ENCODE data around the gene SLC4A7. TPM values are rescaled to one million over a fixed set of nuclear protein-coding genes. Genes with fewer than 3 reads are reported as not detected.
"Not testable (repeated sequence)": the region's sequence is repeated elsewhere in the genome, so short reads cannot be mapped to it uniquely, and the experiment has no call there.

Gene SLC4A7
- 10 to 100 TPM; 43.2 to 46.6 TPM for total RNA-seq
- 17.7 TPM for polyA plus RNA-seq (ENCODE audit: insufficient read depth, low read depth, low replicate concordance)
- long read RNA-seq, donor 1, result 0 reads
- long read RNA-seq, donor 2, result 0 reads

DNA sequence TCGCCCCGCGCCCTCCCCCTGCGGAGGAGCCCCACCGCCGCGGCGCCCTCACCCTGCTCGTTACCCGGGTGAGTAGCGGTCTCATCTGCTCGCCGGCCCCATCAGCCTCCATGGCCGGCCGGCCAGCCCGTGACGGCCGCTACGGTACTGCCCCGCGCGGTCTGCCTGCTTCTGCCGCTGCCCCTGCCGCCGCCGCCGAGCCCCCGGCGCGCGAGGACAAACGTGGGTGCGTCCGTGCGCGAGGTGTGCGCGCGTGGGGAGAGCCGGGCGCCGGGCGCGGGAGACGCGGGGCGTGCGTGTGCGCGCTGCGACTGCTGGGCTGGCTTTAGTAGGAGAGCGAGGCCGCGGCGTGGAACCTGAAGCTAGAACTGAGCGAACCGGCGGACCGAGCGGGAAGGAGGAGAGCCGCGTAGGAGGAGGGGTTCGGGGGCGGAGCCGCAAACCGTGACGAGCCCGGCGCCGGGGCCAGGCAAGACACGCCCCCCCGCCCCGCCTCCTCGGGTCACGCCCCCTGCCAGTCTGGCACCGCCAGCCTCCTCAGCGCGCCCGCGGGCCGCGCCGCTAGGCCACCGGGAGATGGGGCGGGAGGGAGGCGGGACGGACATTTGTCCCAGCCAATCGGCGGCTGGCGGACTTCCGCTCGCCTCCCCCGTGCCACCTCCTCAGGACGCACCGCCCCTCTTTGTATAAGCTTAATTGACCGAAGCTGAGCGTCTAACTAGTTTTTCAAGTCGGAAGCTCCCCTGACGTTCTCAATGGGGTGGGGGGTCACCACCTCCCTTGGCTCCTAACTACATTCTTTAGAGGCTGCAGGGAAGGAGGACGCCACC, at the start of gene SLC4A7:
TSS of gene SLC4A7 (minus strand) at position 370 of the 830 bp plus-strand sequence. CDS start at position 112, 258 bp downstream.
- H3K36me3 ChIP-seq (ENCODE audit: low read depth, missing control alignments), result no peaks in the 10 kb centered on the region
- peak within 1 kb of the TSS; percentile 79 to 95 for H3K27ac ChIP-seq
- intact Hi-C loops (cut with DNase I; ENCODE audit: low total_unique reads), result no loop called here
- peaks cover 5% of the 10 kb centered on the region for H3K4me1 ChIP-seq
- H3K4me3 ChIP-seq, result peak within 1 kb of the TSS; percentile 78 to 86
- H3K27me3 ChIP-seq, result no peaks in the 10 kb centered on the region
- no peaks in the 10 kb centered on the region for H3K9me3 ChIP-seq
- peak; percentile 98 for DNase-seq
- TF ChIP-seq, protein P1, sequence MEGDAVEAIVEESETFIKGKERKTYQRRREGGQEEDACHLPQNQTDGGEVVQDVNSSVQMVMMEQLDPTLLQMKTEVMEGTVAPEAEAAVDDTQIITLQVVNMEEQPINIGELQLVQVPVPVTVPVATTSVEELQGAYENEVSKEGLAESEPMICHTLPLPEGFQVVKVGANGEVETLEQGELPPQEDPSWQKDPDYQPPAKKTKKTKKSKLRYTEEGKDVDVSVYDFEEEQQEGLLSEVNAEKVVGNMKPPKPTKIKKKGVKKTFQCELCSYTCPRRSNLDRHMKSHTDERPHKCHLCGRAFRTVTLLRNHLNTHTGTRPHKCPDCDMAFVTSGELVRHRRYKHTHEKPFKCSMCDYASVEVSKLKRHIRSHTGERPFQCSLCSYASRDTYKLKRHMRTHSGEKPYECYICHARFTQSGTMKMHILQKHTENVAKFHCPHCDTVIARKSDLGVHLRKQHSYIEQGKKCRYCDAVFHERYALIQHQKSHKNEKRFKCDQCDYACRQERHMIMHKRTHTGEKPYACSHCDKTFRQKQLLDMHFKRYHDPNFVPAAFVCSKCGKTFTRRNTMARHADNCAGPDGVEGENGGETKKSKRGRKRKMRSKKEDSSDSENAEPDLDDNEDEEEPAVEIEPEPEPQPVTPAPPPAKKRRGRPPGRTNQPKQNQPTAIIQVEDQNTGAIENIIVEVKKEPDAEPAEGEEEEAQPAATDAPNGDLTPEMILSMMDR (IDR thresholded peaks at IDR 0.05), result no peak
- peak; percentile 87 for TF ChIP-seq POLR2A (IDR thresholded peaks at IDR 0.05)
- WGBS, 2 donors, result 0% methylated on average over 1 to 100 of the region's 100 CpGs

DNA sequence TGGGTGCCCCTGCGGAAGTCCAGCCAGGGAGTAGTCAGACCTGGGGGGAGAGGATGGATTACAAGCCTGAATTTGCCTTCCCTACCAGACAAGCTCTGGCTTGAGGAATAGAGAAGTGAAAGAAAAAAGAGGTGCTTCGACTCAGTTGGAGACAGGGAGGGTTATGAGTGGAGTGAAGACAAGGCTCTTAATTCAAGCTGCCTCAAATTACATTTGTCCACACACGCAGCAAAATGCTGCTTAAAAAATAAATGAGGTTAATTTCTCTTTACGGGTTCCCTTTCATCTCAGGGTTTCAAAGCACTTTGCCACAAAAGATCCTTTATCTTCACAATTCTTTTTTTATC, 49.0 kb upstream of the SLC4A7 start:
- peaks cover 7% of the 10 kb centered on the region for H3K4me1 ChIP-seq
- no peaks in the 10 kb centered on the region for H3K9me3 ChIP-seq
- no peak for TF ChIP-seq POLR2A (IDR thresholded peaks at IDR 0.05)
- TF ChIP-seq, protein P1 (IDR thresholded peaks at IDR 0.05), result no peak
- H3K36me3 ChIP-seq (ENCODE audit: low read depth, missing control alignments), result no peaks in the 10 kb centered on the region
- WGBS, 2 donors, result 70 to 80% methylated on average over 4 of the region's 4 CpGs
- no peak overlapping the region for H3K27ac ChIP-seq
- no peaks in the 10 kb centered on the region for H3K27me3 ChIP-seq
- intact Hi-C loops (cut with DNase I; ENCODE audit: low total_unique reads), result no loop called here
- no peak for DNase-seq
- H3K4me3 ChIP-seq, result no peak overlapping the region

DNA sequence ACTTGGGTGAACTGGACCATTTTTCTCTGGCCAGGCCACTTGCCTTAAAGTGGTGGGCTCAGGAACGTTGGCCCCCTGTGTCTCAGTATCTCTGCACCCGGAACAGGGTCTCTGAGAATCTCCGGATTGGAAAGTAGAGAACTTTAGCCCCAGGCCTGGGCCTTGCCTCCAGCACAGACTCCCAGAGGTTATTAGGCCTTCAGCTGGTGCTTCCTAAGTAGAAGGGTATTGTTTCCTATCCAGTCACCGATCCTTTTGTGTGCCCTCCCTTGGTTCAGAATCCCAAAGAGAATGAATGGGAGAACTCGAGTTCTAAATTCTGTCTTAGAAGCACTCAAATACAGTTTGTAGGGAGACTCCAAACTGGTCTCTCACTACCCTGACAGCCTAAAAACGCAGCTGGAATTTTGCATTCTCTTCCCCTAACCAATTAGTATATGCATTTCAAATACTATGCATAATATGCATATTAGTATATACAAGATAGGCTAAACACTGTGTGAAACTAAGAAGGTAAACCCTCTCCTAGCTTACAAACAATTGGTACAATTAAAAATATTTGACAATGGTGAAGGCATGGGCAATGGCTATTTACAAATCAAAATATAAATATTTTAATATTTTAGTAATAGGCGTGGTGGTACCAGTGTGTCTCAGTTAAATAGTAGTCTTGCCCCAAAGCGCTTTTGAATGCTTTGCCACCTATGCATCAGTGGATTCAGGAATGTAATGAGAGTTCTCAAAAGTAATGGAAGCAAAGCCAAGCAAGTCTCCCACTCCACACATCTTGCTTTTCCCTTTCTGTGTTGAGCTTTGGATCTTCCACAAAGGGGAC, 48.5 kb upstream of the SLC4A7 start:
- intact Hi-C loops (cut with DNase I; ENCODE audit: low total_unique reads), result no loop called here

DNA sequence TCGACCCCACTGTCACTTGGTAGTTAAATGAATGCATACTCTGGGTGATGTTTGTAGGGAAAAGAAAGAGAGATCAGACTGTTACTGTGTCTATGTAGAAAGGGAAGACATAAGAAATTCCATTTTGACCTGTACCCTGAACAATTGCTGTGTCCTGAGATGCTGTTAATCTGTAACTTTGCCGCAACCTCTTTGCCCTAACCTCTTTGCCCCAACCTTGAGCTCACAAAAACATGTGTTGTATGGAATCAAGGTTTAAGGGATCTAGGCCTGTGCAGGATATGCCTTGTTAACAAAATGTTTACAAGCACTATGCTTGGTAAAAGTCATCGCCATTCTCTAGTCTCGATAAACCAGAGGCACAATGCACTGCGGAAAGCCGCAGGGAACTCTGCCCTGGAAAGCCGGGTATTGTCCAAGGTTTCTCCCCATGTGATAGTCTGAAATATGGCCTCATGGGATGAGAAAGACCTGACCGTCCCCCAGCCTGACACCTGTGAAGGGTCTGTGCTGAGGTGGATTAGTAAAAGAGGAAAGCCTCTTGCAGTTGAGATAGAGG, 47.1 kb upstream of the SLC4A7 start:
- H3K36me3 ChIP-seq (ENCODE audit: low read depth, missing control alignments); intact Hi-C loops (cut with DNase I; ENCODE audit: low total_unique reads); H3K4me1 ChIP-seq; H3K4me3 ChIP-seq; H3K9me3 ChIP-seq; DNase-seq; H3K27me3 ChIP-seq; H3K27ac ChIP-seq: not testable (repeated sequence)
- WGBS, 2 donors, result 89 to 93% methylated on average over 8 of the region's 8 CpGs

More for the DNA sequence above, 48.5 kb upstream of the SLC4A7 start:
- DNase-seq, result no peak
- WGBS, 2 donors, result 87 to 88% methylated on average over 8 of the region's 8 CpGs
- Histone ChIP-seq H3K27me3 (no peaks in the 10 kb centered on the region), H3K36me3 (ENCODE audit: low read depth, missing control alignments) (no peaks in the 10 kb centered on the region), H3K4me3 (no peak overlapping the region), H3K9me3 (no peaks in the 10 kb centered on the region), H3K4me1 (peaks cover 7% of the 10 kb centered on the region), H3K27ac (no peak overlapping the region)
- no peak for TF ChIP-seq POLR2A (IDR thresholded peaks at IDR 0.05)
- TF ChIP-seq, protein P1 (IDR thresholded peaks at IDR 0.05), result no peak

DNA sequence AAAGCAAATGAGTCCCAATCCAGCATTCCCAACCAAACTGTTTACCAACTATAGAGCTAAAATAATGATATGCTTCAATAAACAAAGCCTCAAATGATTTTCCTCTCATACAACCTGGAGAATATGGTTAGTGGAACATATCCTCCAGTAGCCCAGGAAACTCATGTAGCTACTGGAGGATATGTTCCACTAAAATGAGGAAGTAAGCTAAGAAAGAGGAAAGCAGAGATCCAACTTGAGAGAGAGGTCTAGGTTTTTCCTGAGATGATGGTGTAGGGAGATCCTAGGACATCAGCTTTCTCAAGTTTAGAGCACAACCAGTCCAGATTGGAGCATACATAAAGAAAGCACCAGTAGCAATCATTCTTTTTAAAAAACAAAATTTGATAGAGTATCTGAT, 44.6 kb upstream of the SLC4A7 start:
- Histone ChIP-seq H3K4me1 (no peaks in the 10 kb centered on the region), H3K27ac (no peak overlapping the region), H3K4me3 (no peak overlapping the region), H3K36me3 (ENCODE audit: low read depth, missing control alignments) (no peaks in the 10 kb centered on the region), H3K9me3 (no peaks in the 10 kb centered on the region), H3K27me3 (no peaks in the 10 kb centered on the region)
- no peak for TF ChIP-seq POLR2A (IDR thresholded peaks at IDR 0.05)
- TF ChIP-seq, protein P1 (IDR thresholded peaks at IDR 0.05), result no peak
- intact Hi-C loops (cut with DNase I; ENCODE audit: low total_unique reads), result no loop called here
- DNase-seq, result no peak
